Activated naive CD4-positive, alpha-beta T cell treated with Interleukin-2 at 50 U/mL for 16 hours (primary cell): ENCODE results near the gene ABHD17A.
"Not testable (repeated sequence)": the region's sequence is repeated elsewhere in the genome, so short reads cannot be mapped to it uniquely, and the experiment has no call there.

Experiments
- DNase-seq: peaks from one replicate; pipeline ENCODE4 v3.0.0-alpha.2; 2020

The ABHD17A gene

DNA sequence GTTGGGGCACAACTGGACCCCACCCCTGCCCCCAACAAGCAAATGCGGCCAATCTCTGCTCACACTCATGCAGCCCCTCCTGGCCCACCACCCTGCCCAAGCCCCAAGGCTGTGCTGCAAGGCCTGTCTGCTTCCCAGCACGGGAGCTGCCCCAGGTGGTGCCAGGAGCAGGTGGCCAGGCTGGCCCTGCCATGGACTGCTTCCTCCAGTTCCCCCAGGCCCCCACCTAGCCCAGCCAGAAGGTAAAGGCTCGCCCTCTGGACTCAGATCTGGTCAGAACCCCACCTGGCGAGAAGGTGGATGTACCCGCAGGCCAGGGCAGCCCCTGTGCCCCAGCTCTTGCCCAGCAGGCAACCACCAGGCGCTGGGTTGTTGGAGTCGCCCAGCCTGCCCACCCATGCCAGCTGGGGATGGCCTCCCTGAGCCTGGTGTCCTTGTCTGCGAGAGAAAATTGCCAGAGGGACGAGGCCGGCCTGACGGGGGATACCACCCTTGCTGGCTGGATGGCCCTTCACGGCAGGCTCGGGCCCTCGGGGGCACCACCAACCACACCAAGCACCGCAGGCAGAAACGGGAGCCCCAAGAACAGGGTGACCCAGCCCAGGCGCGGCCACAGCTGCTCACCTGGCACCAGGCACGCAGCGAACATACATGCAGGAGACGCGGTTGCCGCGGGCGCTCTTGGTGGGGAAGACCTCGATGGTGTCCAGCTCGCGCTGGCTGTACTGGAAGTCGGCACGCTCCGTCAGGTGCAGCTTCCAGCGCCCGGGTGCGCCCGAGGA lies 4.5 kb downstream of the ABHD17A start:
- DNase-seq: no peak

DNA sequence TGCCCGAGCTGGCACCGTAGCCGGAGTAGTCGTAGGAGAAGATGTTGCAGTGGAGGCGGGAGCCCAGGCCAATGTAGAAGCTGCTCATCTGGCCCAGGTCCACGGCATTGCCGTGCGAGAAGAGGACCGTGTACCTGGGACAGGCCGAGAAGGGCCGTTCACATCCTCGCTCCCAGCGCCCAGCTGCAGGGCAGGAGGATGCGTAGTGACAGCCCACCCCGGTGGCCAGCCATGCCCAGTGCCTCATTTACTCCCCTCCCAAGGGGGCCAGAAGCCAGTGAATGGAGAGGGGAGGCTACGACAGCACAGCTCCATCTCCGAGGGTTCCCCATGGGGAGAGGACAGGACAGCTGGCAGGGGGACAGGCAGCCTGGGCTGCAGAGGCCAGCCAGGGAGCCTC lies 5.3 kb downstream of the ABHD17A start:
- not testable (repeated sequence) for DNase-seq

DNA sequence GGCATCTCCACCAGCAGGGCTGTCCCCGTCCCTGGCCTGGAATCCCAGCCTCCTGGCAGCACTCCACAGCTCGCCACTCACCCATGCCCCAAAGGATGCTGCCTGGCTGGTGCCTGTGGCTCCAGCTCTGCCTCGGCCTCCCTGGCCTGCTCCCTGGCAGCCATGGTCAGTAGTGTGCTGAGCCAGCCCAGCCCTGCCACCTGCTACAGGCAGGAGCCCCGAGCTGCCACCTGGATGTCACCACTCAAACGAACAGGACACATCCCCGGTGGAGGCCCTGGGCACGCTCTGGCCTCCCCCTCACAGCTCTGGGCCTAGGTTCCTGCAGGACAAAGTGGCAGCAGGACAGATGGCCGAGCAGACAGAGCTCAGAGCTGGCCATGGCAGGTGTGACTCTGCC lies 6.7 kb downstream of the ABHD17A start:
- not testable (repeated sequence) for DNase-seq

DNA sequence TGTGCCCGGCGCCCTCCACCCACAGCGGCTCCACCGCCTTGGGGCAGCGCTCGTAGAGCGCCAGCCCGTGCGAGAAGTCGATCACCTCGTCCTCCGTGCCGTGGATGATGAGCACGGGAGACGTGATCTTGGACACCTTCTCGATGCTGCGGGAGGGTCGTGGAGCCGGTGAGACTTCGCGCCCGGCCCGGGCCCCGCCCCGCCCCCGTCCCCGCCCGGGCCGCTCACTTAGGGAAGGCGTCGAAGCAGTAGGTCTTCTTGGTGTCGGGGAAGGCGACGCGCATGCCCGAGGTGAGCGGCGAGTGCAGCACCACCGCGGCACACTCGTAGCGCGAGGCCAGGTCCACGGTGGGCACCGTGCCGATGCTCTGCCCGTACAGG lies 8.0 kb downstream of the ABHD17A start:
- DNase-seq: not testable (repeated sequence)

DNA sequence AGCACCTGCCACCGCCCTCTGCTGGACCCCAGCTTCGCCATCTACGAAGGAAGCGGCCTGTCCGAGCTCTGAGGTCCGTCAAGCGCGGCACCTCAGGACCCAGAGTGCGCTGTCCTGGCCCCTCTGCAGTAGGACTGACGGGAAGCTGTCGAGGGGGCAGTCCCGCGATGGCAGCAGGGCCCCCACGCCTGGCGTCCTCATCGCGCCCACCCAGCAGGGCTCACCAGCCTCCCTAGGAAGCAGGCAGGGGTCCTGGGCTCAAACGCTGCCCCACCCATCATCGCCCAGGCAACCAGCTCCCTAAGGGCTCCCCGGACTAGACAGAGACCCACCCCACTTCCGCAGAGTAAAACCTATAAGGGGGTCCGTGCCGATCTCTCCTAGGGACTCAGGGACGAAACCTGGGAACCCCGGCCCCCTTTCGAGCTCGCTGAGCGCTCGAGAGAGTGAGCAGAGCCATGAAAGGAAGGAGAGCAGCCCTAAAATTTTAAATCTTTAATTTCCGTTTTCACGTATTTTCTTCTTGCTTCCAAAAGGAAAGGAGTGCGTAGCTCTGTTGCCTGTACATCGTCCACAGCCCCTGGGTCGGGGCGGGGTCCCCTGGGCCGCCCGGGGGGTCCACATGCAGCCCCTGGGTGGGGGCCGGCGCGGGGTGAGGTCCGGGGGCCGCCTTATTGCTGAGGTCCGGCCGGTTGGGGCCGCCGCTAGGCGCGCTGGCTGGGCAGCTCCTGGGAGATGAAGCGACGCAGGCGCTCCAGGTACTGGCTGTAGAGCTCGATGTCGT lies 8.6 kb downstream of the ABHD17A start:
- not testable (repeated sequence) for DNase-seq

DNA sequence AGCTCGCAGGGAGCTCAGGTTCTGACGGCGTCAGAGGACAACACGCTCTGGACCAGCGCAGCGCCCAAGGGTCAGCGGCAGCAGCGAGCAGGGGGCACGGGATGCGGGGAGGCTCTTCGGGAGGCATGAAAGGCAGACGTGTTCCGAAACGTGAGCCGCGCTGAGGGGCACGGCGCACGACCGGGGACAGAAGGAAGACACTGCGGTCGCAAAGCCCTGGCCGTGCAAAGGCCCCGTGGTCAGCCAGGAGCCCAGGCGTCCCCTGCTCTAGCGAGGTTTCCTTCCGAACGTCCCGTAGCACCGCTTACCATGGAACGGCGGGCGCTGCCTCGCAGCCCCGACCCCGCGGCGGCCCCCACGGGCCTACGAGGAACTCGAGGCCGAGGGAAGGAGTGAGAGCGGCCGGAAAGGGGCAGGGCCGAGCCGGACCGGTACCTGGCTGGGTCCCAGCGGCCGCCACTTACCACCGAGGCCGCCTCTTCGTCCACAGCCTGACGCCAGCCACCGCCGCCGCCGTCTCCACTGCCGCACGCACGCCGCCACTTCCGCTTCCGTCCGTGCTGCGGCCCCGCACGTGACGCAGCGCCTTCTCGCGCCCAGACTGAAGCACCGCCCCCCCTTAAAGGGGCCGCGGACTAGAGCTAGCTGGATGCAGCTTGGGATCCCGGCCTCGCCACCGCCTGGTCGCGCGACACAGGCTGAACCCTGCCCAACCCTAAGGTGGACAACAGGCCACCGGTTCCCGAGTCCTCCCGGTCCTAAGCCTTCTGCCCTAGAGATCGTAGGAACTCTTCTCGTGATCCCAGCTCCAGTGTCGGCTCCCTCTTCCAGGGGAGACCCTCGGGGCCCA lies 9.4 kb downstream of the ABHD17A start:
- DNase-seq: peak; percentile 89

DNA sequence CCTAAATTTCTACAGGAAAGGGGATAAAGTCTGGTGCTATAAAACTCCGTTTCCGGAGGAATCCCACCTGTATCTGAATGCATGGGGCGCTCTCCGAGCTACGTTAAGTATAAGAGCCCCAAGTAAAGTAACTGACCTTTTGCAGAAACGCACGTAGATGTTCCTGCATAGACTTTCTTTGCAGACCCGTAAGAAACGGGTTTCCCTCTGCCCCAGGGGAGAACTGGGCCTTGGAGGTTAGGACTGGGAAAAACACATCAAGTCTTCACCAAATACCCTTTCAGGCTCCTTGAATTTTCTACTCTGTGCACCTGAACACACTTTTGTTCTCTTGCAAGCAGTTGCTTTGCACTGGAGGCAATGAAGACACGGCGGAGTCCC lies 10.0 kb downstream of the ABHD17A start:
- not testable (repeated sequence) for DNase-seq

DNA sequence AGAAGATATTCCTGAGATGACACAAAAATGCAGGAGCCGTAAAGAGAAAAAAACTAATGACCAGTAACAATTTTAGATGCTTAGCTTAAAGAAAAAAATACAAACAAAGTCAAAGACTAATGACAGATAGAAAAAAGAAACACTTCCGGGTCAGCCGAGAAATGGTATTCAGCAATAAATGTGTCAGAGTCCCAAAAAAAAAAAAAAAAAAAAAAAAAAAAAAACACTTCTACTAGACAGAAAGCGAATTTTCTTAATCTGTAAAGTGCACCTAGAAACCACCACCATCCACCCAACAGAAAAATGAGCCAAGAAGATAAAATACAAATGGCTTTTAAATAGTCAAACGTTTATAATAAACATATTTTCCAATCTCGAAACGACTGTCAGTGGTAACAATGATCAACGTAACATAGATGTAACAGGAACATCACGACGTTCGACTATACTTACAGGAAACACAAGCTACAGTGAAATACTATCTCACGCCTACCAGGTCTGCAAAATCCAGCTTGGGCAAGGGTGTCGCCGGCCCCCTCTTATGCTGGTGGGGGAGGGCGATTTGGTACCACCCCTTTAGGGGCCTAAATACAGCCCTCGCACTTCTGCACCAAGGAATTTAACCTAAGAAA lies 10.6 kb downstream of the ABHD17A start:
- no peak for DNase-seq

DNA sequence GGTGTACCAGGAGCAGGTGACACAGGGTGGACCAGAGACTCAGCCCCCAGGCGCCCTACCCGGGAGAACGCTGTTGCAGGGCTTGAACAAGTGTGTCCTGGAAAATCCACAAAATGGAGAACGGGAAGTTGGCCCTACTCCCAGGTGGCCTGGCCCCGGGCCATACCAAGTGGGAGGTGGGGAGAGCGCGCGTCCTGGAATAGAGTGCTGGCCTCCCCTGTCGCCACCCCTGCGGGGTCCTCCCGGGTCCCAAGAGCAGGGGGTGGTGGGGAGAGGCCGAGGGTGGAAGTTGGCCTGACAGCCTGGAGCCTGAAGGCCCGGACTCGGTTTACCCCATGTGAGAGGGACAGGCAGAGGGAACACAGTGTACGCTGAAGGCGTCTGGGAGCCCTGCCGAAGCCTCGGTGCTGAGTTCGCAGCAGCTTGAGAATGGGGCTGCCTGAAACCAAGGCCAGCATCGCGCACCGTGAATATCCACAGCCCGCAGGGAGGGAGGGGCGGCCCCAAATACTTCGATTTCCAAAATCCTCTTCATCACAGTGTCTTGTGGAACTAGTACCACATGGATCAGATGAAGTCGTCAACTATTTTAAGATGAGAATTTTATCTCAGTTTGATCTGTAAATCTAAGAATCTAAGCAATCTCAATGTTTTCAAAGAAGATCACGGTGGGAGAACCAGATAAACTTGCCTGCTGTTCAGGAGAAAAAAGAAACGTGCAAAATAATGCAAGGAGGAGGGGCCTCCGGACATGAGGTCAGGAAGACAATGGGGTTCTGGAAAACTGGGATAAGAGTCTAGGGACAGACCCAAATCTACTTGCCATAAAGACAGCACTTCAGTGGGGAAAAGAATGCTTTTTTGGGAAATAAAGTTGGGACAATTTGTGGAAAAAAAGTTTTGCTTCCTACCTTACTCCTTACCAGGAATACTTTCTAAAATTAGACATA lies 11.5 kb downstream of the ABHD17A start:
- DNase-seq: no peak

DNA sequence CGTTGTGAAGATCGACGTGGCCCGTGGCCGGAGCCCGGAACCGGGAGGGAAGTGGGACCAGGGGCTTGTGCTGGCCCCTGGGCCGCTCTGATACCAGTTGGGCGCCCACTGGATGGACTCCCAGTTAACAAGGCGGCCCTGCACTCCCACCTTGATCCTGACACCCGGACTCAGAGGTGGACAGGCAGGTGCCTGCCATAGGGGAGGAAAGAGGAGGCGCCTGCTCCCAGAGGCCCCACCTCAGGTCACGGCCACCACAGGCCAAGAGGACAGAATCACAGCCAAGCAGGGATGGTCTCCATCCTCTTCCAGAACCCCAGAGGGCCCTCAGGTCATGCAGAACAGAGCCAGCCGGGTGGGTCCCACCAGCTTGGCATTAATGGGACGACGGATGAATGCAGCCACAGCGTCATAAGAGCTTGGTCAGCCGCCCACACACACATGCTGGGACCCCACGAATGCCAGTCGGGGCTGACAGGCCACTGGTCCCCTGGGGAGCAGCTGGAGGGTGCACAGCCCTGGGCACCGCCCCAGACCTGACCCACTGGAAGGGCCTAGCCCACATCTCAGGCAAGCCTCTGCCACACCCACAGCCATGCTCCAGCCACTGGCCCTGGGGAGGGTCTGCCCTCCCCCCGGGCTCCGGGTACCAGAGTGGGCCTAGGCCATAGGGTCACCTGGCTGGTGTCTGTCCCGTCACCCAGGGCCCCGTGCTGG lies 12.3 kb downstream of the ABHD17A start:
- no peak for DNase-seq

DNA sequence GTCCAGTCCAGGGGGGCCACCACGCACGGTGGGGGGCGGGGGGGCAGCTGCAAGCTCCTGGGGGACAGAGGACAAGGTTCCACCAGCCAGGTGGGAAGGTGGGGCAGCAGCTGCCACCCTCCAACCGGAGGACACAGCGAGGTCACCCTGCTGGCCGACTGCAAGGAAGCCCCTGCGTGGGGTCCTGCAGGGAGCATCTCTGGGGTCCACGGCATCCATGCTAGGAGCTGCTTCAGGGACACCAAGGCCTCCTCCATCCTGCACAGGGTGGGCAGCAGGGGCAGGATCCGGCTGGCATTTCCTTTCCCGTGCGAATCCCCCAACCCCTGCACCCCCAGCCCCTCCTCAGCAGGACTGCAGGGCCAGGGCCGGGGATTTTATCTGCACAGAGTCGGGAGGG lies 13.7 kb downstream of the ABHD17A start:
- no peak for DNase-seq

DNA sequence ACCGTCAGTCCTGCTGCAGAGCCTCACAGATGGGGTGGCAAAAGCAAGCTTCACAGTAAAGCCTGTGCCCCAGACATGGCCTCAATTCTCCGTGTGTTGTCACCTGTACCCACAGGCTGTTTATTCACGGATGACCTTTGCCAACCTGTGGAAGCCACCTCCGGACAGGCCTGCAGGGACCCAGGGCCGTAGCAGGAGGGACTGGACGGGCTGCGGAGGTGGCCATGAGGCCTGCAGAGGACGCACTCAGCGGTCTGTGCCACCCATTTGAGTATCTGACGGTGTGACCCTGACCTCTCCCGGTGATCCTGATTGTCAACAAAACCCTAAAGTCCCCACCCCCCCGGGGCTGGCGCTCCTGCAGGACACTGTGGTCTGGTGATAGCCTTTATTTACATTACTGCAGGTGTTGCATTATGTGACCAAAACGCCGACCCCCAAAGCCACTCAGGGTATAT lies 14.1 kb downstream of the ABHD17A start:
- no peak for DNase-seq

DNA sequence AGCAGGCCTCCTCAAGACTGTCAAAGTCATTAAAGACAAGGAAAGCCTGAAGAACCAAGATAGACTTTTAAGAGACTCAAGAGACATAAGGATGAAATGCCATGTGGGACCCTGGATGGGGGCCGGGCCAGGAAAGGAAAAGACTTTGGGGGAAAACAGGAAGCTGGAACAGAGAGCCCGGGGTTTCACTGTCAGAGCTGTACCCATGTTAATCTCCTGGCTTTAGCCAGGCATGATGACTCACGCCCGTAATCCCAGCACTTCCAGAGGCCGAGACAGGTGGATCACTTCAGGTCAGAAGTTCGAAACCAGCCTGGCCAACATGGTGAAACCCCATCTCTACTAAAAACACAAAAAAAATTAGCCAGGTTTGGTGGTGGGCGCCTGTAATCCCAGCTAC lies 16.3 kb downstream of the ABHD17A start:
- DNase-seq: no peak

DNA sequence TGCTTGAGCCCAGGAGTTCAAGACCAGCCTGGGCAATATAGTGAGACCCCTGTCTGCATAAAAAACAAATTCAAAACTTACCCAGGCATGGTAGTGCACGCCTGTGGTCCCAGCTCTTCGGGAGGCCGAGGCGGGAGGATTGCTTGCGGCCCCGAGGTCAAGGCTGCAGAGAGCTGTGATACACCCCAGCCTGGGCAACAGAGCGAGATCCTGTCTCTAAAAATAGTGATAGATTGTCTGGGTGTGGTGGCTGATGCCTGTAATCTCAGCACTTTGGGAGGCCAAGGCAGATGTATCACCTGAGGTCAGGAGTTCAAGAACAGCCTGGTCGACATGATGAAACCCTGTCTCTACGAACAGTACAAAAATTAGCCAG lies 18.0 kb downstream of the ABHD17A start:
- no peak for DNase-seq

DNA sequence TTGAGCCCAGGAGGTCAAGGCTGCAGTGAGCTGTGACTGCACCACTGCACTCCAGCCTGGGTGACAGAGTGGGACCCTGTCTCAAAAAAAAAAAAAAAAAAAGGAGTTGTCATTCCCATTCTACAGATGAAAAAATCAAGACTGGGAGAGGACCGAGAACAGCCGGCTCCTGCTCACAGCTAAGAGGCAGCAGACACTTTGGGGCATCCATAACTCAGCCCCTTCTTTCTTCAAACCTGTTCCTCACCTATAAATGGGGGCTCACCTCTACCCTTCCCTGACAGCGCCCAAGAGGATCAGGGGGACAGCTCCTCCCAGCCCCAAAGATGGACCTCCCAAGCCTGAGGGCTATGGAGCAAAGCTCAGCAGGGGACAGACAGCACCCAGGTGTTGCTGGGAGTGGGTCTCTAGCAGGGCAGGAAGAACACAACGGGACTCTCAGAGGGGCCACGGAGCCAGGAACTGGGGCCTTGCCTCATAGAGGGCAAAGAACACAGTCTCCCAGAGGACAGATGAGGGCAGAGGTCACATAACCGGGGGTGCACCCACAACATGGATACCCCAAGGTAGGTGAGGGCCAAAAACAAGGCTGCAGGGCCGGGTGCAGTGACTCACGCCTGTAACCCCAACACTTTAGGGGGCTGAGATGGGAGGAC lies 18.5 kb downstream of the ABHD17A start:
- no peak for DNase-seq

DNA sequence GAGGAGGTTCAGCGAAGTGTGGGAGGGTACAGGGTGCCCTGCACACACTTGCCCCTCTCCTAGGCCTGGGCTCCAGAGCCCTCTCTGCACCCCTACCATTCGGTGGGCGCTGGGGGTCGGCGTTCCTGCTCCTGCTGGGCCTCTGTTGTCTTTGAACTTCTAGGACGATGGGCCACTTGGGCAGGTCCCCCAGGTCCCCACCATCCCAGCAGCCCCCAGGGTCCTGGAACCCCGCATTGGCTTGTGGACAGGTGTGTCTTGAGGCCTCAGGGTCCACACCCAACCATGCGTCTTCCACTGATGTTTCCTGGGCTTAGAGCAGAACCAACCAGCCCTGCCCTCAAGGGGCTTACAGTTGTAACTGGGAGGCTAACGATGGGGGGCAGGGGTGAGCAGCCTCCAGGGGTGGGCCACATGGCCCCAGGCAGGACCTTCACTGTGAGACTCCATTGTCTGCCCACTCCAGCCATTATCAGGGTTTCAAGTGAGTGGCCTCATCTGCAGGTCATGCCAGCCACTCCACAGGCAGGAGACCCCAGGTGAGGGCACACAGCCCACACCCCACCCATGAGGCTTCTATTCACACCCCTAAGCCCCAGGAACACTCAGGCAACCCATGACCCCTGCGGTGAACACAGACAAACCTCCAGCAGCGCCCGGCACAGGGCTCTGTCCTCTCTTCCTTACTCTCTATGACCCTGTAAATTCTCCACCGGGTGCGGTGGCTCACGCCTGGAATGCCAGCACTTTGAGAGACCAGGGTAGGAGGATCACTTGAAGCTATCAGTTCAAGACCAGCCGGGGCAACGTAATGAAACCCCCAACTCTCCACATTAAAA lies 19.9 kb downstream of the ABHD17A start:
- no peak for DNase-seq

DNA sequence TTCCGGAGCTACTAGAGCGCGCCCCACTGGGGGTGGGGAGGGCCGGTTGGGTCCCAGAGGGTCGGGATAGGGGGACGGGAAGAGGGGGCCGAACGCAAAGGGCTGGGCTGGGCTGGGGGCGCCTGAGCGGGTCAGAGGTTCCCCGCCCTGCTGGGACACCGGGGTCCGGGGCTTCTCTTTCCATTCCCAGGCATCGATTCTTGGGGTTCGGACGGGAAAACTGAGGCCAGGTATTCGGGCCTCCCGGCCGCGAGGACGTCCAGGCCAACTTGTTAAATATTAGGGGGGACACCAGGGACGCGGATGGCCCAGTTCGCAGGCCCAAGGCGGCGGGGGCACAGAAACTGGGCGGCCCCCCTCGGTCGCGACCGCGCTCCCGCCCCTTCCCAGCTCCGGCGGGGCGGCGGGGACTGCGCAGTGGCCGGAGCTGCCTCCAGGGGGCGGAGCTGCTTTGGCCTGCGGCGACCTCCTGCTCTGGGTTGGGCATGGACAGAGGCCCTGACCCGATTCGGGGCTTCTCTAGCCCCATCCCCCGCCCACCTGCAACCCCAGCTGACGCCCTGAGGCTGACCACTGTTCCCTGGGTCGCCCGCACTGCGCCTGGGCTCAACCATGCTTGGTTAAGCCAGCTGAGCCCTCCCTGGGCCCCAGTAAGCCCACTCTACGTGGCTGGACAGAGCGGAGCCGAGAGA lies 20.7 kb downstream of the ABHD17A start:
- DNase-seq: peak; percentile 69

DNA sequence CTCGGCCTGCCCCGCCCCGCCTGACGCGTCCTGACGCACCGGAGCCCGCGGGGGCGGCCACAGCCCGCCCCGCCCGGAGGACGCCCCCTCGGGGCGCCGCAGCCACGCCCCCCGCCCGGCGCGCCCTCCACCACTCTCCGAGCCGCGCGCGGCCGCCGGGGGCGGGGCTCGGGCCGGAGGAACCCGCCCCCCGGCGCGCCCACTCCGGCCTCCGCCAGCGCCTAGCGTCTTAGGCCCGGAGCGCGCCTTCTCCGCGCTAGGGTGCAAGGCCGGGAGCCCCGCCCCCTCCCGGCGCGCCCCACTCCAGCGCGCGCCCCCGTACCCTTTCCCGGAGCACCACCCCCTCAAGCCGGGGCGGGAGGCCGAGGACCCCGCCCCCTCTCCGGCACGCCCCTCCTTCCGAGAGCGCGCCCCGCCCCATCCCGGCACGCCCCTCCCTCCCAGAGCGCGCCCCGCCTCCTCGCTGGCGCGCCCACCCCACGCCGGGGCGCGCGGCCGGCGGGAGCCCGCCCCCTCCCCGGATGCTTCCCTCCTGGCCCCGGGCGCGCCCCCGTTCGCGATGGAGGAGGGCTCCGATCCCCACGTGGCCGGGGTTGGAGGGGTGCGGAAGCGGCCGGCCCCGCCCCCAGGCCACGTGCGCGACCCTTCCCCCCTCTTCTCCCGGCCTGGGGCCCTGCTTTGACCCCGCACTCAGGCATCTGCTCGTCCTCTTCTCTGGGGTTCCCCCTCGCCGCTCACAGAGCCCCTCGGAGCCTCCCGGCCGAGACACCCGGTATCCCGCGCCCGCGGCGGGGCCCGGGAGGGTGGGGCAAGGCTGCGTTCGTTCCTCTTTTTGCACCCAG lies 21.4 kb downstream of the ABHD17A start:
- DNase-seq: peak; percentile 92
